Measurements from ENCODE around the gene ANG. TPM values are rescaled to one million over a fixed set of nuclear protein-coding genes. Genes with fewer than 3 reads are reported as not detected.
"Not testable (repeated sequence)": the region's sequence is repeated elsewhere in the genome, so short reads cannot be mapped to it uniquely, and the experiment has no call there.

ANG gene
- total and polyA plus RNA-seq, 3 donors from 2014 or later, result 27.7 to 42.7 (median 28.9) TPM

DNA sequence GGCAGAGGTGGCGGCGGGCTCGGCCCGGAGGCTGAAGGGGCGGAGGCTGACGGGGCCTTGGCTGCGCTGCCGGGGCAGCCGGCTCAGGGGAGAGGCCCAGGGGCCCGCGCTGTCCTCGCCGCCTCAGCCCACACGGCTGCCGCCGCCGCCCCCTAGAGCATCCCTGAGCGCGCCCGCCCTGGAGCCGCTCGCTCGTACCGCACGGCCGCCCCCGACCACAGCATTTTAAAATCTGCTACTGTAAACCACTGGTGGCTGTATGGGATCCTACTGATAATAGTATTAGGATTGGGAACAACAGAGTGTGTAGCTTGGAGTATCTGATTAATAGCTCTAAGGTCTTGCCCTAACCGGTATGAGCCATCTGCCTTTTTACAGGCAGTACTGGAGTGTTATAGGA, 34.9 kb downstream of the ANG start:
- intact Hi-C loops (cut with DNase I; ENCODE audit: low total_unique reads), result no loop called here

DNA sequence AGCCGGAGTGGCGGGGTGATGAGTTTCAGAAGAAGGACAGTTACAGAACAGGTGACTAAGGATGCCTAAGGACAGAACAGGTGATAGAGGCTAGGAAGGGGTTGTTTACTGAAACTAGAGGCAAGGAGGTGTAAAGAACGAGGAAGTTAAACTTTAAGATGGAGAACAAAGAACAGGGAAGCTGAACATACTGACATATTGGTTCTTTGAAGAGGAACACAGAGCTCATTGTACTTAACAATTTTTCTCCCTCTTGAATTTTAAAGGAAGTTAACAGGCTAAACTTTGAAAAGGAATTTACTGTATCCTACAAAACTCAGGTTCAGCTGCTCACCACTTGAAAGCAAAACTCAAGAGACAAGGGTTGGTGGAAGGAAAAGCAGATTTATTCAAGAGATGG, 37.6 kb downstream of the ANG start:
- H3K27me3 ChIP-seq; DNase-seq; H3K9me3 ChIP-seq; H3K4me3 ChIP-seq; H3K36me3 ChIP-seq (ENCODE audit: low read depth, missing control alignments); H3K4me1 ChIP-seq; intact Hi-C loops (cut with DNase I; ENCODE audit: low total_unique reads); H3K27ac ChIP-seq: not testable (repeated sequence)
- WGBS, 2 donors, result 68 to 78% methylated on average over 3 of the region's 3 CpGs

More for the DNA sequence above, 34.9 kb downstream of the ANG start:
- Histone ChIP-seq H3K36me3 (ENCODE audit: low read depth, missing control alignments) (no peaks in the 10 kb centered on the region), H3K9me3 (no peaks in the 10 kb centered on the region), H3K4me3 (peak overlapping the region; percentile 18 to 29), H3K4me1 (no peaks in the 10 kb centered on the region), H3K27me3 (no peaks in the 10 kb centered on the region), H3K27ac (no peak overlapping the region)
- TF ChIP-seq POLR2A (IDR thresholded peaks at IDR 0.05), result no peak
- TF ChIP-seq, protein P1, sequence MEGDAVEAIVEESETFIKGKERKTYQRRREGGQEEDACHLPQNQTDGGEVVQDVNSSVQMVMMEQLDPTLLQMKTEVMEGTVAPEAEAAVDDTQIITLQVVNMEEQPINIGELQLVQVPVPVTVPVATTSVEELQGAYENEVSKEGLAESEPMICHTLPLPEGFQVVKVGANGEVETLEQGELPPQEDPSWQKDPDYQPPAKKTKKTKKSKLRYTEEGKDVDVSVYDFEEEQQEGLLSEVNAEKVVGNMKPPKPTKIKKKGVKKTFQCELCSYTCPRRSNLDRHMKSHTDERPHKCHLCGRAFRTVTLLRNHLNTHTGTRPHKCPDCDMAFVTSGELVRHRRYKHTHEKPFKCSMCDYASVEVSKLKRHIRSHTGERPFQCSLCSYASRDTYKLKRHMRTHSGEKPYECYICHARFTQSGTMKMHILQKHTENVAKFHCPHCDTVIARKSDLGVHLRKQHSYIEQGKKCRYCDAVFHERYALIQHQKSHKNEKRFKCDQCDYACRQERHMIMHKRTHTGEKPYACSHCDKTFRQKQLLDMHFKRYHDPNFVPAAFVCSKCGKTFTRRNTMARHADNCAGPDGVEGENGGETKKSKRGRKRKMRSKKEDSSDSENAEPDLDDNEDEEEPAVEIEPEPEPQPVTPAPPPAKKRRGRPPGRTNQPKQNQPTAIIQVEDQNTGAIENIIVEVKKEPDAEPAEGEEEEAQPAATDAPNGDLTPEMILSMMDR (IDR thresholded peaks at IDR 0.05), result no peak
- no peak for DNase-seq
- WGBS, 2 donors, result 13 to 43% methylated on average over 10 to 28 of the region's 28 CpGs

DNA sequence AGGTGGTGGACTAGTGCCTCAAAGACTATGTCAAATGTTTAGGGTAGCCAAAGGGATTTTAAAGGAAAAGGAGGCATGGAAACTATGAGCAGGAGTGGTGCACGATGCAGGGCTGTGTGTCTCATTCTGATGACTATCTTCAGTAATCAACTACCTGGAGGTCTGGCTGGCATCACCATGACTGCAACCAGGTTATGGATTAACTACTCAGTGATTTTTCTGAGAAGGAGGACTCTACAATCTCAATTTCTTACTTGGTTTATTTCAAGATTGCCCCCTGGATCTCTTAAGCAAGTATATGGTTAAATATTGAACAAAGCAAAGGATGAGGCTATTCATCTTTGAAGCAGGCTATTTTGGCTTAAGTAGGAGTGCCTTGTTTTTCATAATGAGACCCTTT, 38.0 kb downstream of the ANG start:
- H3K9me3 ChIP-seq, result no peaks in the 10 kb centered on the region
- DNase-seq, result no peak
- H3K36me3 ChIP-seq (ENCODE audit: low read depth, missing control alignments), result no peaks in the 10 kb centered on the region
- no peak overlapping the region for H3K4me3 ChIP-seq
- intact Hi-C loops (cut with DNase I; ENCODE audit: low total_unique reads), result no loop called here
- whole genome bisulfite sequencing, 2 donors, result 55 to 81% methylated on average over 1 of the region's 1 CpG
- H3K27ac ChIP-seq, result no peak overlapping the region
- H3K4me1 ChIP-seq, result no peaks in the 10 kb centered on the region
- no peaks in the 10 kb centered on the region for H3K27me3 ChIP-seq
- TF ChIP-seq POLR2A (IDR thresholded peaks at IDR 0.05), result no peak
- TF ChIP-seq, protein P1 (IDR thresholded peaks at IDR 0.05), result no peak

DNA sequence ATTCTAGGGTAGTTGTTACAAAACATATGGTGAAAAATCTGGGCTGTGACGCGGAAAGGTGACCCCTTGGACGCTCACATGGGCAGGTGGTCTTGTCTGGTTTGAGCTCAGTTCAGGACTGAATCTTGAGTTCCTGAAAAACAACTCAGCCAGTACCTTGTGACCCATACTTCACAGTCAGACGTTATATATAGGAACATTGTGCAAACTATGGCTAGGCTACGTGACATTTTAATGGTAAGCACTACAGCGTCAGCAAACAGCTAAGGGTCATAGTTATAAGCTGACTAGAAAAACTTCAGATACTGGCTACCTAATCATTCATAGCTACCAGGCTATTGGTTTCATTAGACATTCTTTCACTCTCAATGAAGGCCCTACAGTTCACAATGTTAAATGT, 42.3 kb downstream of the ANG start:
- H3K9me3 ChIP-seq, result no peaks in the 10 kb centered on the region
- intact Hi-C loops (cut with DNase I; ENCODE audit: low total_unique reads), result no loop called here
- no peak overlapping the region for H3K4me3 ChIP-seq
- no peak overlapping the region for H3K27ac ChIP-seq
- no peaks in the 10 kb centered on the region for H3K4me1 ChIP-seq
- TF ChIP-seq, protein P1 (IDR thresholded peaks at IDR 0.05), result no peak
- TF ChIP-seq POLR2A (IDR thresholded peaks at IDR 0.05), result no peak
- no peaks in the 10 kb centered on the region for H3K27me3 ChIP-seq
- no peaks in the 10 kb centered on the region for H3K36me3 ChIP-seq (ENCODE audit: low read depth, missing control alignments)
- 77 to 85% methylated on average over 6 of the region's 6 CpGs for WGBS, 2 donors
- no peak for DNase-seq

DNA sequence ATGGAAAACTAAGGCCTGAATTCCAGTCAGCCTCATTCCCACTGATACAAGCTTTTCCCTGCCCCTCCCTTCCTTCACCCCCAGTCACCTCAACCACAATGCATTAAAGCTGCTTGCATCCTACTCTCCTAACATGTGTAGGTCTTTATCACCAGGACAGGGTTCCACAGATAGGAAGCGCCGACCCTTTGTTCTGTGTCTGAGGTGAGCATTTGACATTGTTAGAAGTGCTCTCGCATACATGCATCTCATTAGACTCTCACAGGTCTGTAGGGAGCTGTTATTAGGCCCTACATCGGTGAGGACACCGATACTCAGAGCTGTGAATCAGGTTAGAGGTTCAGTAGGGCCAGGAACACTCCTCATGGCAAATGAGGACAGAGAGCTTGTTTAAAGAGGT, 43.9 kb downstream of the ANG start:
- TF ChIP-seq POLR2A (IDR thresholded peaks at IDR 0.05), result no peak
- TF ChIP-seq, protein P1 (IDR thresholded peaks at IDR 0.05), result no peak
- WGBS, 2 donors, result 59 to 99% methylated on average over 5 of the region's 5 CpGs

More for the DNA sequence above, 43.9 kb downstream of the ANG start:
- Histone ChIP-seq H3K4me1 (no peaks in the 10 kb centered on the region), H3K27me3 (no peaks in the 10 kb centered on the region), H3K27ac (peak overlapping the region in 1 of 2 donors; percentile 2), H3K36me3 (ENCODE audit: low read depth, missing control alignments) (no peaks in the 10 kb centered on the region), H3K4me3 (no peak overlapping the region), H3K9me3 (no peaks in the 10 kb centered on the region)
- intact Hi-C loops (cut with DNase I; ENCODE audit: low total_unique reads), result no loop called here
- no peak for DNase-seq
